CD4-positive, alpha-beta T cell treated with Interferon gamma for 1 hour (primary cell): ENCODE measurements around the gene ANKDD1B.

Experiments used
- DNase-seq: peaks from one replicate; pipeline ENCODE4 v3.0.0-alpha.2; 2020

ANKDD1B gene

GRCh38 chr5:75616971-75617621 is 5.8 kb downstream of the ANKDD1B start:
- DNase-seq, result no peak

GRCh38 chr5:75617736-75618352 is 6.6 kb downstream of the ANKDD1B start:
- no peak for DNase-seq

- no peak for DNase-seq
These were observed 9.1 kb downstream of the ANKDD1B start for GRCh38 chr5:75620184-75620959.

GRCh38 chr5:75622564-75622963 is 11.3 kb downstream of the ANKDD1B start:
- no peak for DNase-seq

- DNase-seq, result no peak
These were observed 12.6 kb downstream of the ANKDD1B start for GRCh38 chr5:75623846-75624245.

GRCh38 chr5:75626959-75627358 is 15.7 kb downstream of the ANKDD1B start:
- no peak for DNase-seq

- no peak for DNase-seq
These were observed 16.5 kb downstream of the ANKDD1B start for GRCh38 chr5:75627801-75628200.

- DNase-seq, result no peak
These were observed 19.6 kb downstream of the ANKDD1B start for GRCh38 chr5:75630875-75631274.

GRCh38 chr5:75632321-75632720 is 21.1 kb downstream of the ANKDD1B start:
- no peak for DNase-seq

GRCh38 chr5:75637949-75638348 is 26.7 kb downstream of the ANKDD1B start:
- no peak for DNase-seq

- no peak for DNase-seq
These were observed 28.5 kb downstream of the ANKDD1B start for GRCh38 chr5:75639535-75640311.

GRCh38 chr5:75640395-75640794 is 29.1 kb downstream of the ANKDD1B start:
- DNase-seq, result no peak

GRCh38 chr5:75640826-75641225 is 29.6 kb downstream of the ANKDD1B start:
- no peak for DNase-seq

- DNase-seq, result no peak
These were observed 37.5 kb downstream of the ANKDD1B start for GRCh38 chr5:75648712-75649111.

GRCh38 chr5:75651575-75652238 is 40.5 kb downstream of the ANKDD1B start:
- DNase-seq, result no peak

GRCh38 chr5:75653521-75653920 is 42.3 kb downstream of the ANKDD1B start:
- DNase-seq, result no peak

- DNase-seq, result no peak
These were observed 43.5 kb downstream of the ANKDD1B start for GRCh38 chr5:75654693-75655295.

- no peak for DNase-seq
These were observed 45.2 kb downstream of the ANKDD1B start for GRCh38 chr5:75656311-75657003.

- DNase-seq, result no peak
These were observed 48.7 kb downstream of the ANKDD1B start for GRCh38 chr5:75659791-75660450.

- DNase-seq, result no peak
These were observed 49.6 kb downstream of the ANKDD1B start for GRCh38 chr5:75660678-75661465.
